Activated CD4-positive, alpha-beta T cell treated with anti-CD3 and anti-CD28 coated beads, Interleukin-2, amount 50 U/mL, for 4 hours (primary cell): ENCODE measurements around the gene HECTD2.
"Not testable (repeated sequence)": the region's sequence is repeated elsewhere in the genome, so short reads cannot be mapped to it uniquely, and the experiment has no call there.

ENCODE experiments used
- DNase-seq, 2 experiments: peaks; one replicate each; pipeline ENCODE4 v3.0.0-alpha.2; 2020

The HECTD2 gene

DNA sequence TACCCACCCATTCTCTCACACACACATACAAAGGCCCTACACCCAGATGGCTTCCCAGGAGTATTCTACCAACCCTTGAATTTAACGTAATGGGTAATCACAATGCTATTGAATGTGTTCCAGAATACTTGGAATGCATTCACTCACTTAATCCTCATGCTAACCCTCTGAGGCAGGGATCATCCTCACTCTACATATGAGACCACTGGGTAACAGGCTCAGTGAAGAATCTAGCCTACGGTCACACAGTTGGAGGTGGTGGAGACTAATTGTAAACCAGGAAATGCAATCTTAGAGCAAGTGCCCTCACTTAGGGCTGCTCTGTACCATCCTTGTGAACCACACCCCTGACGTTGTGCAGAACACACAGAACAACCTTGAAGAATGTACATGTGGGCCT lies 135.2 kb downstream of the HECTD2 start:
- no peak for DNase-seq

GRCh38 chr10:91545838-91546237 lies 135.7 kb downstream of the HECTD2 start:
- DNase-seq: no peak

DNA sequence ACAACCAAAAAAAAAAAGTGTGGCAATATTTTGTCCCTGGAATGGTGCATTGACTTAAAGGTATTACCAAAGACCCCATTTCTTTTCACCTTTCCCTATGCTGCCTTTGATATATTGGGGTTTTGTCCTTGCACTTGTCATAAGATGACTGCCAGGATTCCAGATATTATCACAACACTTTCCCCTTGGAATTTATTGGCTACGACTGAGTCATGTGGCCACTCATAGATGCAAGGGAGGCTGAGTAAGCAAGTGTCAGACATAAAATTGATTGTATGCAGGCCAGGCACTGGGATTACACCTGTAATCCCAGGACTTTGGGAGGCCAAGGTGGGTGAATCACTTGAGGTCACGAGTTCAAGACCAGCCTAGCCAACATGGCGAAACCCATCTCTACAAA lies 139.1 kb downstream of the HECTD2 start:
- DNase-seq: no peak

- DNase-seq: no peak
Measured at GRCh38 chr10:91550021-91550420, 139.9 kb downstream of the HECTD2 start.

DNA sequence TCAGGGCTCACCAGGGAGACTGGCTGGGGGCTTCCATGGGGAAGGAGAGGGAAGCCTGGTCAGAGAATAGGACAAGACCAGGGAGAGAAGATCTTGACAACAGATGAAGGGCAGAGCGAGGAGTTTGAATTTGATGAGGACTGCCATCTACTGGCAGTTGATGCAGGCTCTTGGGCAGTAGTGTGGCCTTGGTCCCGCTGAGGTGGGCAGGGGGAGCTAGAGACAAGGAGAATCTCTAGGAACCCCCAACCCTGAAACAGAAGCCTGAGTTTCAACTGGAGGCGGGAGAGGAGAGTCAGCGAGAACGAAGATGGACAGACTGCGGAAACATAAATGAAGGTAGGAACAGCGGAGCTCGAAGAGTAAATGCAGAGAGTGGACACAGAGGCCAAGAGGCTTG lies 141.7 kb downstream of the HECTD2 start:
- no peak for DNase-seq

DNA sequence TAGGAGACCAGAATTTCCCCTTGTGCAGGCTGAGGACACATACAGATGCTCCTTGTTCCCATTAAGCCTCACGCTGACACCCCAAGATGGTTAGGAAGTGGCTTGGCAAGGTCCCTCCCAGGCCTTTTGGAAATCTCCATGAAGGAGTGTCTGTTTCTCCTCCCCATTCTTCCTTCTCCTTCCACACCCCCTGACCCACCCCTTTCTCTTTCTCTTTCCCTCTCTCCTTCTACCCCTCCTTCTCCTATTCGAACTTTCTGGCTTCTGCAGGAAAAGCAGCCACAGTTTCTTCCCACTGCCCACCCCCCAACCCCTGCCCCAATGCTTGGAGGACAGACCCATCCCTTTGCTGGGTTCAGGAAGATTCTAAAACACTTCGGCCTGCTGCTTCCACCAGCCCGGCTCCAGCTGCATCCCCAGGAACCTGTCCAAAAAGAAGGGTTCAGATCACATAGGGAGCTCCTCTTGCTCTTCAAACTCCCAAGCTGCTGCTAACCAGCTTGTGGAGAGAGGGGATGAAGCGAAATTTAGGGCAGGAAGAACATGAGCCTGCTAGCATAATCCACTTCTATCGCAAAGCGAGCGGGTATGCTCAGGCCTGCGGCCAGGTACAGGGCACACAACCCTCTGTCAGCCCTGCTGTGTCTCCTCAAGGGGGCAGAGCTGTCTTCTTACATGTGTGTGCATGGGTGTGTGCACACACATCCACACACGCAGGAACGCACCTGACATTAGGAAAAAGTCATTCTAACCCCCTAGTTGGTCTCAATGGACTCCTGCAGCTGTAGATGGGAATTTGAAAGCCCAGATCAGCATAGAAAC lies 142.3 kb downstream of the HECTD2 start:
- DNase-seq: no peak

GRCh38 chr10:91555455-91555854 lies 145.3 kb downstream of the HECTD2 start:
- DNase-seq: no peak

DNA sequence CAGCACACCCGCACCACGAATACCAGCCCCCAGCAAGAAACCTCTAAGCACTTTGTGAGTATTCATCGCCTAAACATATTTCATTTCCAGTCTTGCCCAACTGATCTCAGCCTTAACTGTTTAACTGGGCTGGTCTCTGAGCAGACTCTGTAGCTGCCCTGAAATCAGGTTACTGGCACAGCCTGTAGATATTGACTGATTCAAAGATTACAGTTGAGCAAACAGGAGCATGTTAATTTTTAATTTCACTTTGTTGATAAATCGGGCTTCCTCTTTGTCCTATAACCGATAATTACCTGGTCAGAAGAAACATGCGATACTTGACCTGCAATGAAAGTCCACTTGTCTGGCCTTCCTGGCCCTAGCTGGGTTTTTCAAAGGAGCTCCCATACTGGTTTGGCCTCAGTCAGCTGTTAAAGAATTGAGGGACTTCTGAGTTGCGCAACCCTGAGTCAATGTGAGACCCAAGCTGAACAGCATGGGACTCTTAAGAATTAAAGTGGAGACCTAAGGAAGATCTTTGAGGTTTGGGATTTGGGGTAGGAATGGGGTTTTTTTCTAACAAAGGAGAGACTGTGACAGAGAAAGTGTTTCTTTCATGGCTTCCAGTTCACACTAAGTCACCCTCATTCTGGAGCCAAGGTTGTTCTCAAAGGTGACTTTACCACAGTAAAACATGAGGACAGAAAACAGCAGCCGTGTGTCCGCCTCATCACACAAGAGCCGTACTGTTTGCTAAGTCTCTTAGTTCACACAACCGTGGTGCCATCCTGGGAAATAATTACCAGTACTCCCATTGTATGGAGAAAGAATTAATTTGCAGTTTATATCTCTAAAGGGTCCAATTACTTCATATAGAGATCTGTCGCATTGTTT lies 146.8 kb downstream of the HECTD2 start:
- DNase-seq: no peak

GRCh38 chr10:91557651-91558111 lies 147.5 kb downstream of the HECTD2 start:
- DNase-seq: no peak

DNA sequence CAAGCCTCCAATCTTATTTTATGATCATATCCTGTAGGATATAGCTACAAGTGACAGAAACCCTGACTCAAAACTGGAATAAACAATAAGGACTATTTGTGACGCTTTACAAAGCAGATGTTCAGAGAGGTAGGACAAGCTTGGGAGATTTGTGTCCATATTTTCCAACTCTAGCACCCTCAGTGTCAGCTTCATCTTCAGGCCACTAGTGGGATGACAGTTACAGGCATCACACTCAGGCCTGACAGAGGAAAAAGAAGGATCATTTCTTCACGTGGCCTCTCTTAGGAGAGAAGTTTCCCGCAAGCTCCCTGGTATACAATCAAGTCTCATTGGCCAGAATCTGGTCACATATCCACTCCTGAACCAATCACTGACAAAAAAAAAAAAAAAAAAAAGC lies 148.3 kb downstream of the HECTD2 start:
- no peak for DNase-seq

DNA sequence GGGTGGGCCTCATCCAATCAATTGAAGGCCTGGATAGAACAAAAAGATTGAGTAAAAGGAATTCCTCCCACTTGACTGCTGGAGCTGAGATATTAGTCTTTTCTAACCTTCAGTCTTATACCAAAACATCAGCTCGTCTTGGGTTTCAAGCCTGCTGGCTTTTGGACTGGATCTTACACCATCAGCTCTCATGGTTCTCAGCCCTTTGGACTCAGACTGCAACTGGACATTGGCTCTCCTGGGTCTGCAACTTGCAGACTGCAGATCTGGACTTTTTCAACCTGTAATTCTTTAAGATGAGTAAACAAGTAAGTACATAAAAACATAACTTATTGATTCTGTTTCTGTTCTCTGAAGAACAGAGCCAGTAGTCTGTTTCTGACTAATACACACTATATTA lies 149.0 kb downstream of the HECTD2 start:
- DNase-seq: no peak

DNA sequence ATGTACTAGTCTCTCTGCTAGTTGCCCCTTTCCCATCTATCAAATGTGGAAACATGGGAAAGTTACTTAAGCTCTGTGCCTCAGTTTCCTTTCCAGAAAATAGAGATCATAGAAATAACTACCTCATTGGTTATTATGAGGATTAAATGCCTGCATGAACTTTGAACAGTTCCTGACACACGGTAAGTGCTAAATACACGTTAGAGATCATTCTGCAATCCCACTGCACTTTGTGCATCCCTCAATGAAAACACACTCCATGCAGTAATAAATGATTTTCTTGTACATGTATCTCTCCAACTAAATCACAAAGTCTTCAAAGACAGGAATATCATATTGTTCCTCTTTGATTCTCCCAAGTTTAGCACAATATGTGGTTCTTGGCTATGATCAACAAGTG lies 149.6 kb downstream of the HECTD2 start:
- no peak for DNase-seq

- not testable (repeated sequence) for DNase-seq
Measured at GRCh38 chr10:91560827-91561226, 150.7 kb downstream of the HECTD2 start.

DNA sequence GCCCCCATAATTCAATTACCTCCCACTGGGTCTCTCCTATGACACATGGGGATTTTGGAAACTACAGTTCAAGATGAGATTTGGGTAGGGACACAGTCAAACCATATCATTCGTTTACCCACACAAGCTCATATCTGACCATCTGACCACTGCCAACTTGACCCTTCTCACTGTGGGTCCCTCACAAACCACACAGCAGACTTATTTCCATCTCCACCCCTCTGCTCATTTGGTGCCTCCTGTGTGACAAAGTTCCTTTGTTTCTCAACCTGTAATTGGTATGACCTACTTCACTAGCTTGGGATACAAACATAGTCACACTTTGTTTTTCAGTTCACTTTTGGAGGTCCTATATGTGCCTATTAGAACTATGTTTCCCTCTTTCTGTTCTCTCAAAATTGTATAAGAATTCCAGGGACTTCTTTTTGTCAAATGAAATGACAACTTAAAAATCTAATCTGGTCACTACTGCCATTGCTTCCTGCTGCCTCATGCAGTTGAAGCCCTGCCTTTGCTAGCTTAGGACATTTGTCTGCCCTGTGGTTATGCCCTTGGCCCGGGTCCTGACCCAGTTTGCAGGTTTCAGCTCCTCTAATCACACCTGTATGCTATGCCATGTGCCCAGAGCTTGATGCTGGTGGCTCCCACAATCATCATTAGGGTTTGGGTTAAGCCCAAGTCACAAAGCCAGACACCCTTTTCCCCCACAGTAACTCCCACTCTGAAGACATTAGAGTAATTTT lies 152.9 kb downstream of the HECTD2 start:
- DNase-seq: no peak

DNA sequence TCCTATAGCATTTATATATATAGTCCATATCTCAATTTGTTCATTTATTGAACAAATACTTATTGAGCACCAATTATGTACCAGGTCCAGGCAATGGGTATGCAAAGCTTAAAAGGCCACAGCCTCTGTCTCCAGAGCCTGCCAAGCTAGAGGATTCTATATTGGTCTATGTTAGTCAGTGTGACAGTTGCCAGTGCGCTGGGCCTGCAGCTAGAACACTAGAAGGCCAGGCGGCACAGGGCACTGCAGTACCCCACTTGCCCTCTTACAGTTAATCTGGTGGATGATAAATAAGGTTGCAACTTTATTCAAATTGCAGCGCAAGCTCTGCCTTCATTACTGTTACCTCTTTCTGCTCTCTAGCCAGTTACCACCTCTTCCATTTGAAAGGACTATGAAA lies 153.9 kb downstream of the HECTD2 start:
- DNase-seq: no peak
